ENCODE measurements around the gene LPAR2. TPM values are rescaled to one million over a fixed set of nuclear protein-coding genes. Genes with fewer than 3 reads are reported as not detected.

Gene LPAR2
- total and polyA plus RNA-seq, 10 of the 15 experiments (the other 5 are each of a cell fraction or from before 2014, with no cell fraction given), result 0.98 to 23.8 (median 10.2) TPM

DNA sequence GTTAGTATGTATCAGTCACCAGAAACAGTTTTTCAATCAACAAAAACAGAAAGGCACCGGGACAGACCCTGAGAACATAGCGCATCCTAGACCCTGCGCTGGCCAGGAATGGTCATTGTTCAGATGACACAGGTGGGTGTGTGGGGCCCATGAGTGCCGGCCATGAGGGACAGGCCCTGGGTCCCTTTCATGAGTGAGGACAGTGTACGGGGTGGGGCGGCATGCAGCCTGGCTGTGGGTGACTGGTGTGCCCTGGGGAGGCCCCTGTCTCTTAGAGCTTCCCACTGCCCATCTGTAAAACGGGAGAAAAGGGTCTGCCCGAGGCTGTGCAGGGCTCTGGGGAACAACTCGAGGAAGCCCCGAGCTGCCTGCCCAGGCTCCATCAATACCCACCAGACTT, 35.3 kb downstream of the LPAR2 start (continued):
- TF ChIP-seq CBX5 (IDR thresholded peaks at IDR 0.05; ENCODE audit: low read depth), result no peak
- TF ChIP-seq FOXM1 (IDR thresholded peaks at IDR 0.05; ENCODE audit: low read depth, low read length), result no peak
- TF ChIP-seq ESRRA (IDR thresholded peaks at IDR 0.05; ENCODE audit: low read length), result no peak
- TF ChIP-seq RBBP5 (conservative IDR thresholded peaks at IDR 0.05), result no peak

DNA sequence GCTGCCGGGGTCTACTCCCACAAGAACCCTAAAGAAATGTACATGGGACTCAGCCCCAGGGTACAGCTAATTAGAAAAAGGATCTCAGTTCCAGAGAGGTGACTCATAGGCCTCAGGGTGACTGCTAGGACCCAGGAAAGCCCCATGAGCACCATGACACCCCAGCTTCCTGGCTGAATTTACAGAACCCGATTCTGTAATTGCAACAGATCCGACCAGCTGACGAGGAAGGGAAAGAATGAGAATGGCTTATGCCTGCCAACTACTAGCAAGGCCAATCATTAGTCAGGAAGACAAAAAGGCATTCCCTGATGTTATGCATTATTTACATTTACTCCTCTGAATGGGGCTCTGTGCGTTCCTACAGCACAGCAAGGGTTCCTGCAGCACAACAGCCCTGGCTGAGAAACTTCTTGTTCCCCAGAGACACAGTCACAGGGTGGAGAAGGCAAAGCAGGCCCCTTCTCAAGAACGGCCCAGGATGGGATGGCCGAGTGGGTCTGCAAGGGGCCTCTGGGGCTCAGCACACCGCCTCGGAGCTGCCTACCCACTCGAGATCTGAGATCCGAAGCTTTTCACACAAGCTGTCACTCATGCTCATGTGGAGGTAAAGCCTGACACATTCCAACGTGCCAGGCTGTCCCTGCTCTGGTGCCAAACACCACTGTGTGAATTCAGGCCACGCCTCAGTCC, 36.7 kb downstream of the LPAR2 start:
- H3K27ac ChIP-seq (ENCODE audit: control insufficient read depth, insufficient read depth), result peak overlapping the region; percentile 86
- H3K4me3 ChIP-seq, result no peak overlapping the region
- H2AFZ ChIP-seq (ENCODE audit: control insufficient read depth, low read depth, low read length), result peak overlapping the region; percentile 86
- DNase-seq (ENCODE audit: low read depth, low spot score) (peak; percentile 84), ATAC-seq (peak; percentile 94), FAIRE-seq (peak; percentile 81)
- ChIA-PET POLR2A (interaction anchor here (0.6 to 3.1 kb wide), 9 partner anchors 11 to 71 kb away, joined by 3 to 23 read pairs (median 5); partner anchors contain the start of gene GMIP), SMC1A (ENCODE audit: uncharacterized antibody, unreplicated experiment) (interaction anchor here (0.6 to 2.3 kb wide), 15 partner anchors 11 to 226 kb away, joined by 3 to 8 read pairs (median 4); no protein-coding TSS in a partner anchor), CTCF (interaction anchor here (0.7 to 4.0 kb wide), 6 partner anchors 11 to 192 kb away, joined by 3 to 13 read pairs (median 3); partner anchors contain the start of gene GMIP), RAD21 (ENCODE audit: unreplicated experiment) (interaction anchor here (0.6 to 2.1 kb wide), 9 partner anchors 11 to 93 kb away, joined by 3 to 14 read pairs (median 3); no protein-coding TSS in a partner anchor)
- intact Hi-C loops (cut with micrococcal nuclease; ENCODE audit: unreplicated experiment), result no loop called here
- H3K9ac ChIP-seq (ENCODE audit: control insufficient read depth, insufficient read depth, low read length), result peak overlapping the region; percentile 66
- in situ Hi-C loops (cut with MboI), result no loop called here
- peaks cover 0 to 8% of the 10 kb centered on the region in 2 experiments; a peak in 2 of 4 replicates for H3K36me3 ChIP-seq (ENCODE audit: control insufficient read depth in 2 of 2, insufficient read depth in 2 of 2, low read length in 1 of 2)
- TSS peak; percentile 93 for BruUV-seq (replicated peaks)
- H3K9me3 ChIP-seq (replicated peaks; ENCODE audit: control insufficient read depth, insufficient read depth, low read length), result no peaks in the 10 kb centered on the region
- H3K27me3 ChIP-seq (replicated peaks in 1 of 2; ENCODE audit: control insufficient read depth in 2 of 2, insufficient read depth in 2 of 2, low read length in 1 of 2), result no peaks in the 10 kb centered on the region
- H3K4me1 ChIP-seq (ENCODE audit: control insufficient read depth, insufficient read depth, low read length), result peaks cover 22% of the 10 kb centered on the region
- WGBS (ENCODE audit: insufficient coverage, insufficient replicate concordance, low lambda C conversion rate, missing lambda C conversion rate), result 3% methylated on average over 13 of the region's 13 CpGs
- H4K20me1 ChIP-seq (ENCODE audit: control insufficient read depth, insufficient read depth), result no peaks in the 10 kb centered on the region
- H3K4me2 ChIP-seq (ENCODE audit: control insufficient read depth, insufficient read depth), result peak overlapping the region; percentile 50
- no peaks in the 10 kb centered on the region; the same call in 1 of the 2 replicates for H3K79me2 ChIP-seq (ENCODE audit: control insufficient read depth, insufficient read depth, low read length)
- TF ChIP-seq RUNX3 (IDR thresholded peaks at IDR 0.05; ENCODE audit: low read length), result peak; percentile 41; the same call in 1 of the 2 replicates
- TF ChIP-seq BCL11A (IDR thresholded peaks at IDR 0.05; ENCODE audit: low read depth, low read length), result peak; percentile 60; the same call in 1 of the 2 replicates
- no peak for TF ChIP-seq TBL1XR1 (IDR thresholded peaks at IDR 0.05; ENCODE audit: low read depth, low read length)
- no peak for TF ChIP-seq FOXM1 (IDR thresholded peaks at IDR 0.05; ENCODE audit: low read depth, low read length)
- TF ChIP-seq BHLHE40 (IDR thresholded peaks at IDR 0.05; ENCODE audit: borderline replicate concordance in 1 of 2, low read depth in 2 of 2, low read length in 1 of 2), result 0 out of 4 replicates have a peak, but pooled peaks of 1 of the 2 experiments have one; percentile 12
- TF ChIP-seq, protein P1, sequence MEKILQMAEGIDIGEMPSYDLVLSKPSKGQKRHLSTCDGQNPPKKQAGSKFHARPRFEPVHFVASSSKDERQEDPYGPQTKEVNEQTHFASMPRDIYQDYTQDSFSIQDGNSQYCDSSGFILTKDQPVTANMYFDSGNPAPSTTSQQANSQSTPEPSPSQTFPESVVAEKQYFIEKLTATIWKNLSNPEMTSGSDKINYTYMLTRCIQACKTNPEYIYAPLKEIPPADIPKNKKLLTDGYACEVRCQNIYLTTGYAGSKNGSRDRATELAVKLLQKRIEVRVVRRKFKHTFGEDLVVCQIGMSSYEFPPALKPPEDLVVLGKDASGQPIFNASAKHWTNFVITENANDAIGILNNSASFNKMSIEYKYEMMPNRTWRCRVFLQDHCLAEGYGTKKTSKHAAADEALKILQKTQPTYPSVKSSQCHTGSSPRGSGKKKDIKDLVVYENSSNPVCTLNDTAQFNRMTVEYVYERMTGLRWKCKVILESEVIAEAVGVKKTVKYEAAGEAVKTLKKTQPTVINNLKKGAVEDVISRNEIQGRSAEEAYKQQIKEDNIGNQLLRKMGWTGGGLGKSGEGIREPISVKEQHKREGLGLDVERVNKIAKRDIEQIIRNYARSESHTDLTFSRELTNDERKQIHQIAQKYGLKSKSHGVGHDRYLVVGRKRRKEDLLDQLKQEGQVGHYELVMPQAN (conservative IDR thresholded peaks at IDR 0.05), result no peak
- TF ChIP-seq, protein P2, sequence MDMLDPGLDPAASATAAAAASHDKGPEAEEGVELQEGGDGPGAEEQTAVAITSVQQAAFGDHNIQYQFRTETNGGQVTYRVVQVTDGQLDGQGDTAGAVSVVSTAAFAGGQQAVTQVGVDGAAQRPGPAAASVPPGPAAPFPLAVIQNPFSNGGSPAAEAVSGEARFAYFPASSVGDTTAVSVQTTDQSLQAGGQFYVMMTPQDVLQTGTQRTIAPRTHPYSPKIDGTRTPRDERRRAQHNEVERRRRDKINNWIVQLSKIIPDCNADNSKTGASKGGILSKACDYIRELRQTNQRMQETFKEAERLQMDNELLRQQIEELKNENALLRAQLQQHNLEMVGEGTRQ (IDR thresholded peaks at IDR 0.05; ENCODE audit: borderline replicate concordance, low read depth, low read length), result no peak
- no peak for TF ChIP-seq POU2F2 (IDR thresholded peaks at IDR 0.05; ENCODE audit: borderline replicate concordance, low read depth, low read length)
- no peak for TF ChIP-seq SUPT20H (IDR thresholded peaks at IDR 0.05; ENCODE audit: borderline replicate concordance, control insufficient read depth, low read depth, low read length)
- peak; percentile 61; the same call in 1 of the 2 replicates for TF ChIP-seq JUNB (IDR thresholded peaks at IDR 0.05)
- TF ChIP-seq, protein P3, sequence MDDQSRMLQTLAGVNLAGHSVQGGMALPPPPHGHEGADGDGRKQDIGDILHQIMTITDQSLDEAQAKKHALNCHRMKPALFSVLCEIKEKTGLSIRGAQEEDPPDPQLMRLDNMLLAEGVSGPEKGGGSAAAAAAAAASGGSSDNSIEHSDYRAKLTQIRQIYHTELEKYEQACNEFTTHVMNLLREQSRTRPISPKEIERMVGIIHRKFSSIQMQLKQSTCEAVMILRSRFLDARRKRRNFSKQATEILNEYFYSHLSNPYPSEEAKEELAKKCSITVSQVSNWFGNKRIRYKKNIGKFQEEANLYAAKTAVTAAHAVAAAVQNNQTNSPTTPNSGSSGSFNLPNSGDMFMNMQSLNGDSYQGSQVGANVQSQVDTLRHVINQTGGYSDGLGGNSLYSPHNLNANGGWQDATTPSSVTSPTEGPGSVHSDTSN (IDR thresholded peaks at IDR 0.05; ENCODE audit: insufficient replicate concordance, low read depth, low read length), result peak; percentile 75

Measured in GM12878 (cell line).